T-helper 2 cell treated with Interferon-gamma antibody and Interleukin-4, amounts not matched to agents 100 ng/mL and 5 ng/mL, for 36 hours (primary cell): Measurements from ENCODE around the gene RBM14. TPM values are rescaled to one million over a fixed set of nuclear protein-coding genes. Genes with fewer than 3 reads are reported as not detected.
"Not testable (repeated sequence)": the region's sequence is repeated elsewhere in the genome, so short reads cannot be mapped to it uniquely, and the experiment has no call there.

ENCODE experiments used
- intact Hi-C: fragments of 100-400 bp; cut with micrococcal nuclease; formaldehyde crosslinking; loops from one replicate; pipeline ENCODE4 v1.15.1; 2023
- total RNA-seq: library from RNA; stranded (reverse); gene quantifications from 2 replicates; pipeline ENCODE4 v1.2.3, GENCODE V29; 2022

The RBM14 gene, protein sequence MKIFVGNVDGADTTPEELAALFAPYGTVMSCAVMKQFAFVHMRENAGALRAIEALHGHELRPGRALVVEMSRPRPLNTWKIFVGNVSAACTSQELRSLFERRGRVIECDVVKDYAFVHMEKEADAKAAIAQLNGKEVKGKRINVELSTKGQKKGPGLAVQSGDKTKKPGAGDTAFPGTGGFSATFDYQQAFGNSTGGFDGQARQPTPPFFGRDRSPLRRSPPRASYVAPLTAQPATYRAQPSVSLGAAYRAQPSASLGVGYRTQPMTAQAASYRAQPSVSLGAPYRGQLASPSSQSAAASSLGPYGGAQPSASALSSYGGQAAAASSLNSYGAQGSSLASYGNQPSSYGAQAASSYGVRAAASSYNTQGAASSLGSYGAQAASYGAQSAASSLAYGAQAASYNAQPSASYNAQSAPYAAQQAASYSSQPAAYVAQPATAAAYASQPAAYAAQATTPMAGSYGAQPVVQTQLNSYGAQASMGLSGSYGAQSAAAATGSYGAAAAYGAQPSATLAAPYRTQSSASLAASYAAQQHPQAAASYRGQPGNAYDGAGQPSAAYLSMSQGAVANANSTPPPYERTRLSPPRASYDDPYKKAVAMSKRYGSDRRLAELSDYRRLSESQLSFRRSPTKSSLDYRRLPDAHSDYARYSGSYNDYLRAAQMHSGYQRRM
- total RNA-seq = 177 and 178 TPM in 2 replicates

DNA sequence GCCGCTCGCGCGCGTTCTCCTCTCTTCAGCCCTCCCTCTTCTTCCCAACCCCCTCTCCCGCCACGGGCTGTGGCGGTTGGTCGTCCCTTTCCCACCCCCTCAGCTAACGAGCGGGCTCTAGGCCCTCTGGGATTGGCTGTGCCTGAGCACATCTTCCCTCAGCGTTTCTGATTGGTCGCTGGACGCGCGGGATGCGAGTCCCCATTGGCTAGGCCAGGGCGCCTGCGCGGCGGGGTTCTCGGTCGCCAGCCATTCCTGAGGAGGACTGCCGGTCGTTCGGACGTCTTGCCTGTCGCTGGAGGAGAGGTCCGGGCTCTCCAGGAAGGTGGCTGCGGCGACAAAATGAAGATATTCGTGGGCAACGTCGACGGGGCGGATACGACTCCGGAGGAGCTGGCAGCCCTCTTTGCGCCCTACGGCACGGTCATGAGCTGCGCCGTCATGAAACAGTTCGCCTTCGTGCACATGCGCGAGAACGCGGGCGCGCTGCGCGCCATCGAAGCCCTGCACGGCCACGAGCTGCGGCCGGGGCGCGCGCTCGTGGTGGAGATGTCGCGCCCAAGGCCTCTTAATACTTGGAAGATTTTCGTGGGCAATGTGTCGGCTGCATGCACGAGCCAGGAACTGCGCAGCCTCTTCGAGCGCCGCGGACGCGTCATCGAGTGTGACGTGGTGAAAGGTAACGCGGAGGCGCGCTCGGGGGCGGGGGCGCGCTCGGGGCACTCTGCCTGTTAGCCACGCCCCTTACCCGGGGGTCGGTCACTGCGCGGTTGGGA lies at the start of gene RBM14:
Gene RBM14 (plus strand): TSS at position 252 of the 776 bp plus-strand sequence. CDS start 91 bp downstream, at position 343.
- intact Hi-C loops = loop anchor here (1.0 to 10.0 kb wide), 9 partner anchors 22 to 502 kb away; partner anchors contain the start of genes B4GAT1, BRMS1, CCDC87 and CCS

DNA sequence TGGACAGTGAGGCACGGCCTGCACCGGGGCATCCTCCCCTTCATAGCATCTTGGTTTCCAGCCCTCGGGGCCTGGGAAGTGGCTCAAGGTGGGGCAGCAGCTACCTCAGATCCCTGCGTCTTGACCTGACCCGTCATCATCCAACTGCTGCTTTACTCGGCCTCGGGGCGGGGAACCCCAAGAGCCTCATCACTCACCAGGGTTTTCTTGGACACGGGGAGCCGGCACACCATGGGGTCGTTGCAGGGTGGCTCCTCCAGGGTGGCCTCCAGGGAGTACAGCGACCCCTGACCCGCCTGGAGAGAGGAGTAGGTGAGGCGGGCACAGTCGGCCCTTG lies 48.7 kb upstream of the RBM14 start:
- intact Hi-C loops = no loop called here

DNA sequence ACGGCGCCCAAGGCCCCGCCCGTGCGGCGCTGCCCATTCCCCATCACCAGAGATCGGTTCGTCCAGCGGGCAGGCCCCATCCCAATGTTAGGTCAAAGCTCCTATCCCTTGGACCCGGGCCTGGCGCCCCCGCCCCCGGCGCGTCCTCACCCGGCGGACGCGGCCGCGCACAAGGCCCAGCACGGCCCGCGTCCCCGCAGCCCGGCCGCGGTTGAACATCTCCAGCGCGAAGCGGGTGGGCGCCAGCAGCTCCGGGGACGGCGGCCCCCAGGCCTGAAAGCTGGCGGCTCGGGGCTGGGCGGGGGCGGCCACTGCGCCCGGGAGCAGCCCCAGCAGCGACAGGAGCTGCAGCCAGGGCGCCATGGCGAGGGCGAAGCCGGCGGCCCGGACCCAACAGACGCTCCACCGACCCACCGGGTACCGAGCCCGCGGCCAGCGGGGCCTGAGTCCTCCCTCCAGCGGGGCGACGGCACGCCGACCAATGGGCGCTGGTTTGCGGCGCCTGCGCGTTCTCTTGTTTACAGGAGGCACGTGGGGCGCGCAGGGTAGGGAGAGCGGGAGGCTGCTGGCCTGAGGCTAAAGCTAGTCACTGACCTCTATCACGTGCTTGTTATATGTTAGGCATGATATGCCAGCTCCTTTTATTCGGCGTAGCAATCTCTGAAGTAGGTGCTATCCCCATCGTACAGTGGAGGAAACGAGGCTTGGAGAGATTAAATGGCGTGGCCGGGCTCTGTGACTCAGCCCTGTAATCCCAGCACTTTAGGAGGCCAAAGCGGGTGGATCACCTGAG lies 48.1 kb upstream of the RBM14 start, which contains the start of gene CTSF:
Gene CTSF (minus strand): TSS at position 483 of the 793 bp plus-strand sequence. CDS start 120 bp downstream, at position 363.
- intact Hi-C loops = no loop called here

DNA sequence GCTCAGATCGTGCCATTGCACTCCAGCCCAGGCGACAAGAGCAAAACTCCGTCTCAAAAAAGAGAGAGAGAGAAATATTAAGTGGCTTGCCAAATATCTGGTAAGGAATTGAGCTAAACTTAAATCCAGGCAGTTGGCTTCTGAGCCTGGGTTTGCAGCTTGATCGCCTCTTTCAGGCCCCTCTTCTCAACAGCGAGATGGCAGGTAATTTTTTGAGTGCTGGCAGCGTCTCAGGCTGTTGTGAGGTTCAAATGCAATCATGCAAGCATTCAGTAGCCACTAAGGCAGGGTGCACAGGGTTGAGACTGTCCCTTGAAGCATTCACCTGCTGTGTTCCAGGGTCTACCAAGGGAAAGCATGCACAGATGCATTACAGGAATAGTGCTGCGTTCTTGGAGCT lies 47.4 kb upstream of the RBM14 start:
- intact Hi-C loops = no loop called here

DNA sequence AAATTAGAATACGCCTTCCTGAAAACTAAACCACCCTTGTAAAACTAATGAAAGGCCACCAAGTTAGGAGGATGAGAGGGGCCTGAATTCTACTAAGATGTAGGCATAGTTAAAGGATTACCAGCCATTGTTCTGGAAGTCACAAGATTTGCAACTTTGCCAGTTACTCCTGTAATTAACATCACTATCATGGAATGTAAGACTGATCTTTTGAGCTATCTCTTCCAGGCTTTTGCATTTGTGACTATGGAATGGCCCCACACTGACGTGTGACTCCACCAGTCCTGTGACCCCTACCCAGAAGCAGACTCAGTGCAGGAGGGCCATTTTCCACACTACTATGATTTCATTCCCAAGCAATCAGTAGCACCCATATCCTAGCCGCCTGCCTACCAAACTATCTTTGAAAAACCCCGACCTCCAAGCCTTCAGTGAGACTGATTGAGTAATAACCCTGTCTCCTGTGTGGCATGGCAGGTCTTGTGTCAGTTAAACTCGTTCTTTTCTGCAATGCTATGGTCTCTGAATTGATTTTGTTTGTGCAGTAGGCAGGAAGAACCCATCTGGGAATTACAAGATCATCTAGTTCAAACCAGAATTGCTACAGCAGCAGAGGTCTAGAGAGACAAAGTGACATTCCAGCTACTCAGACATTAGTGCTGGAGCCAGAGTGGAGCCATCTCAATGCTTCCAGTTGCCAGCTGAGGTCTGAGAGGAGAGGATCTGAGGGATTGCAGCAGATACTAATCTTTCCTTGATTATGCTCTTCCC lies 46.2 kb upstream of the RBM14 start:
- intact Hi-C loops = no loop called here

DNA sequence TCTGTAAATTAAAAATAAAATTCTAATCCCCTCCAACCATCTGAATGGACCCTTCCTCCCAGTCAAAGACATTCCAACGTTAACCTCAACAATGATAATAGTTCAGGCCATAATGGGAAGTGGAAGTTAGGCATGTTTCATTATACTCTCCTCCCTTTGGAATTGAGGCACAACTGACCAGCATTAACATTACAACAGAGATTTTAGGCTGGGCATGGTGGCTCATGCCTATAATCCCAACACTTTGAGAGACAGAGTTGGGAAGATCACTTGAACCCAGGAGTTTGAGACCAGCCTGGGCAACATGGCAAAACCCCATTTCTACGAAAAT lies 45.6 kb upstream of the RBM14 start:
- intact Hi-C loops = no loop called here

DNA sequence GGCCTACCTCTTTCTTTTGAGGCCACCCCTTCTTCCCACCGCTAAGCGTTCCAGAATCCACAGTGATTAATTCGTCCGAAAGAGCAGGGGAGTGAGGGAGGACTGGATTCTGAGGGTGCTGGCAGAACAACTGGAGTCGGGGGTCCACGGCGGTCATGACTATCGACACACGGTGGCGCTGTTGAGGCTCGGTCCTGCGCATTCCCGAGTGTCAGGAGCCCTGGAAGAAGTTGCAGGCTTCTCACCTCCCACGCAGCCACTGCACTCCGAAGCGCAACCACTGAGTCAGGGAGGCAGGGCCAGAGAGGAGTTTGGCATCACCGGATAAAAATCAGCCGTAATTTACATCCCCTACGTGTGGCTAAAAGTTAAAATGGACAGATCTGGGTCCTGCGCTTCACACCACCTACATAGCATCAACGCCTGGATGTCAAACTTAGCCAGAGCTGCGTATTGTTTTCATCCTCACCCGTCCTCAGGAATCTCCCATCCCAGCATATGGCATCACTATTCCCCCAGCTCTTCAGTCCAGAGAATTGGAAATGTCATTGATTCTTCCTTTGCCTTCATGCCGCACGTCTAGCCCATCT lies 37.3 kb upstream of the RBM14 start:
- intact Hi-C loops = loop anchor here (1.0 to 5.0 kb wide), 2 partner anchors 14 to 38 kb away; partner anchors contain the start of genes CCDC87, CCS and RBM14

DNA sequence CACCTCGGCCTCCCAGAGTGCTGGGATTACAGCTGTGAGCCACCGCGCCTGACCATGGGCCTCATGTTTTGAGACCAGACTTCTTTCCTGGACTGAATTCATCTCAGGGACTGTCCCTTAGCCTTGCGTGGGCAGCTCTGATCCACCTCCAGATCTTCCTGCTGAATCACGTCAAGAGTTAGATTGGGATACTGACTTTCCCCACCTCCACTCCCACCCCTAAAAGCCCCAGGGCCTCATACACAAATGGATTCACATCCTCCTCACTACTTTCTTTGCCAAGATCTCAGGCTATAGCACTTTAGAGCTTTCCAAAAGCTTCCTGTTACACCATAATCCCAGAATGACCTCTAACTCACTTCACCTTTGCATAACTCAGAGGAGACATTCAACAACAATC lies 35.6 kb upstream of the RBM14 start:
- intact Hi-C loops = no loop called here

DNA sequence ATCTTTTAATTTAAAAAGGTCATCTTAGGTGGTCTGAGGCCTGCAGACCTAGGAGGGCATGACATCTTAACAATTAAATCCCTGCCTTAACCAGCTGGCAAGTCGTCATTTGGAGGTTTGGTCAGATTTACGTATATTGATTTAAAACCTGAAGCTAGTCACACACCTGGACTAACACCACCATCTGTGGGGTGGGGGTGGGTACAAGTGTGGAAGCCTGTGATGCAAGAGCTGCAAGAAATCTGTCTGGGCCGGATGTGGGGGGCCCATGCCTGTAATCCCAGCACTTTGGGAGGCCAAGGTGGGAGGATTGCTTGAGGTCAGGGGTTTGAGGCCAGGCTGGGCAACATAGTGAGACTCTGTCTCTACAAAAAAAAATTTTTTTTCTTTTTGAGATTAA lies 35.2 kb upstream of the RBM14 start:
- intact Hi-C loops = no loop called here

DNA sequence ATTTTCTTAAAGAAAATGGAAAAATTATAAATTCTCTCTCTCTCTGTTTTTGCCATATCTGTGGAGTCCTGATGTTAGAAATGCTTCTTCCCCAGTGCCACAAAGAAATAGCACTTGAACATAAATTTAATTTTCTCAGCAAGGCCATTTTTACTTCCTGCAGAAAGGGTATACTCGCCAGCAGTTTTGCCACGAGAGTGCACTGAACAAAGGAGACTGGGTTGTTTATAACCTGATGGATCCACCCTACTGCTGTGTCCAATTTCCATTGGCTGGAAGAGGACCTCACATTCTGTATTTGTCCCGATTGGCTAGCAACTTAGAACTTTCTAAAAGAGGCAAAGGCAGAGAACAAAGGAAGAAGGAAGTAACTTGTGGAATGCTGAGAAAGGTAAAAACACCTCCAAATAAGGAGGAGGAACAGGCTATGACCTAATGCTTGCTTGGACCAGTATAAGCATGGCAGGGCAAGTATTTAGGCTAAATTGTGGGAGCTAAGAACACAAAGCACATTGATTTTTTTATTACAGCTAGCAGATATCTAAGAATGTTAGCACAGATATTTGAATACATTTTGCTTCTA lies 33.8 kb upstream of the RBM14 start:
- intact Hi-C loops = not testable (repeated sequence)

DNA sequence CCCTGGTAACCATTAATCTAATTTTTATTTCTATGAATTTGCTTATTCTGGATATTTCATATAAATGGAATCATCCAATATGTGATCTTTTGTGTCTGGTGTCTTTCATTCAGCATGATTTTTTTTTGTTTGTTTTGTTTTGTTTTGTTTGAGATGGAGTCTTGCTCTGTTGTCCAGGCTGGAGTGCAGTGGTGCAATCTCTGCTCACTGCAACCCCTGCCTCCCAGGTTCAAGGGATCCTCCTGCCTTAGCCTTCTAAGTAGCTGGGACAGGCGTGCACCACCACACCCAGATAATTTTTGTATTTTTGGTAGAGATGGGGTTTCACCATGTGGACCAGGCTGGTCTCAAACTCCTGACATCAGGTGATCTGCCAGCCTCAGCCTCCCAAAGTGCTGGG lies 31.0 kb upstream of the RBM14 start:
- intact Hi-C loops = not testable (repeated sequence)

DNA sequence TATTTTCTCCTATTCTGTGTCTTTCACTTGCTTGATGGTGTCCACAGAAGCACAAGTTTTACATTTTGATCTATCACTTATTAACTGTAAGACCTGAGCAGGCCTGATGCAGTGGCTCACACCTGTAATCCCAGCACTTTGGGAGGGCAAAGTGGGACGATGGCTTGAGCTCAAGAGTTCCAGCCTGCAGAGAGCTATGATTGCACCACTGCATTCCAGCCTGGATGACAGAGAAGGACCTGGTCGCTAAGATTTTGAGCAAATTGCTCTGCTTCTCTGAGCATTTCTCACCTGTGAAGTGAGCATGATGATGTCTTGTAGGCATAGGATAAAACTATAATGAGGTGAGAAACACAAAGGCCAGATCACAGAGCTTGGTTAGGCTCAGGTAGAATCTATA lies 30.3 kb upstream of the RBM14 start:
- intact Hi-C loops = no loop called here

DNA sequence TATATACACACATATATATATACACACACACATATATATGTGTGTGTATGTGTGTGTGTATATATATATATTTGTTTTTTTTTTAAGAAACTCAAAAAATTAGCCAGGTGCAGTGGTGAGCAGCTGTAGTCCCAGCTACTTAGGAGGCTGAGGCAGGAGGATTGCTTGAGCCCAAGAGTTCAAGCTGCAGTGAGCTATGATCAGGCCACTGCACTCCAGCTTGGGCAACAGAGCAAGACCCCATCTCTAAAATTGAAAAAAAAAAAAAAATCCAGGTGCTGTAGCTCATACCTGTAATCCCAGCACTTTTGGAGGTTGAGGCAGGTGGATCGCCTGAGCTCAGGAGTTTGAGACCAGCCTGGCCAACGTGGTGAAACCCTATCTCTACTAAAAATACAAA lies 27.1 kb upstream of the RBM14 start:
- intact Hi-C loops = not testable (repeated sequence)

DNA sequence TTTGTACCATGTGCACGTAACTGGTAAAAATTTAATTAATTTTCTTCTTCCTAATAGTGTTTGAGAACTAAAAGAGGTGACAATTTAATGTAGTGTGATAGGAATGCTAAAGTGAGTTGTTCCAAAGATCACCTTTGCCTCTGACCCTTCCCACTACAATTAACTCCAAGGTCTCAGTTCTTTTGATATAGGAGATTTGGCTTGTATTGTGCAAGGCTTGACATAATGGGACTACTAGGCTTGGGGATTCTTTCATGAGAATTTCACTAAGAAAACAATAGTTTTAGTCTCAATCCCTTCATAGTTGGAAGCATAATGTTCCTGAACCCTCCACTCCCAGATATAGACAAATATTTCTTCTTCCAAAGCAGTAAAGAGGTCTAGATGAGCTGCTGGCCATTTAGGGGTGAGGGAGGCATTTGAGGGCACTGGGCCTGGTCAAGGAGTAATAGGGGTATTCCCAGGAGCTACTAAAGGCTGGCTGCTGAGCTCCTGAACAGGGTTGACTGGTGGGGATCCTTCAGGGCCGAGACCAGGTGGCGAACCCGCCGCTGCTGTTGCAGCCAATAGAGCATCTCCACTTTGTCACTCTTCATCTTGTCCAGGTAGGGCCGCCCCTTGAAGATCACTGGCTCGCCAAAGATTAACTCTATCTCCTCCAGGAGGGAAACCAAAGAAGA lies 26.3 kb upstream of the RBM14 start:
- intact Hi-C loops = loop anchor here (10.0 kb wide), 1 partner anchor 365 kb away; the partner anchor contains the start of gene PC

DNA sequence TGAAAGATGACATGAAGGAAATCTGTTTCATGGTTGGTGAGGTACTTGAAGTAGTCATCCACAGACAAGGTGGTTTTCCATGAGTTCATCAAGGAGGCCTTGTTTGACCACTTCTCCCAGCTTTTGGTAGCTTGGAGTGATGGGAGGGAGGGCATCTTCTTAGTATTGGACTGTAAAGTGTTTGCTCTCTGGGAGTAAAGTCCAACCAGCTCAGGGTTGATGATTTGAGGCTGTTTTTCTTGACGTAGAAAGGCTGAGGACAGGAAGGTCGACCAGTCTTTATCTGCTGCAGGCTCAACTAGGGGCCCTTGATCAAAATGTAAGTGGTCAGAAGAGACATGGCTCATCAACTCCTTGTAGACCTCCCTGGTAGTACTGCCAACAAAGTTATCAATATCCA lies 25.3 kb upstream of the RBM14 start:
- intact Hi-C loops = loop anchor here (10.0 kb wide), 1 partner anchor 364 kb away; the partner anchor contains the start of gene PC

DNA sequence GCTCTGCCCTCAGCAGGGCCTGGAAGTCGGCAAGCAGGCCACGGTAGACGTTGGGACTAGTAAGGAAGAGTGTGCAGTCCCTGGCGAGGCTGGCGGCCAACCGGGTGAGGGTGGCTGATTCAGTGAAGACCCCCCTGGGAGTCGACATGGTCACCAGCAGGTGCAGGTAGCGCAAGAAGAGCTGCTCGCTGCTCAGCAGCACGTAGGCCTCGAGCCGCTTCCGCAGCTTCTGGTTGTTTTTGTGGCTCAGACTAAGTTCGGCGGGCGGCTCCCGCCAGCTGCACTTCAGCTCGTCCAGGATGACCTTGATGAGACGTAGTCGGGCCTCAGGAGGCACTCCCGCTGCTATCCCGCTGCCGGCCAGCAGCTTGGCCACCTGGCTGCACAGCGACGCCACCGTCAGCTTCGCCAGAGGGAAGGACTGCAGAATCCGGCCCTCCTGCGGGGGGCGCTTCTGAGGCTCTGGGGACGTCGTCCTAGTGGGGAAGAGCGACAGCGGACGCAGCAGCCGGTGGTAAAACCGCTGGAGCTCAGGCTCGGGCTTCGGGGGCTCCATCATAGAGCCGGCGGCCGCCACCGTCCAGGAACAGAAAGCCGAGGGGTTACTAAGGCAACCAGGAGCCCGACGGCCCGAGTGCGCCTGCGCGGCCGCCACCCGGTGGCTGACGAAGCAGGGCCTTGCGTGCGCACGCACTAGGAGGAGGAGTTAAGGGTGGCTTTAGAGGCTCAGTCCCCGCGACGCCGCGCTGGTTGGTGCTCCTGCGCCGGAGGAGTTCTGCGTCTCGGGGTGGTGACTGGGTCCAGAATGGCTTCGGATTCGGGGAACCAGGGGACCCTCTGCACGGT lies 23.8 kb upstream of the RBM14 start, which contains the start of the genes CCDC87 and CCS:
Gene CCDC87 (minus strand): TSS at position 607 of the 846 bp plus-strand sequence. CDS start 48 bp downstream, at position 559.
Gene CCS (plus strand): TSS at position 729 of the 846 bp plus-strand sequence. CDS start 77 bp downstream, at position 806.
- intact Hi-C loops = loop anchor here (1.0 to 10.0 kb wide), 6 partner anchors 13 to 362 kb away; partner anchors contain the start of genes ACTN3, PC, RBM14 and RBM4

DNA sequence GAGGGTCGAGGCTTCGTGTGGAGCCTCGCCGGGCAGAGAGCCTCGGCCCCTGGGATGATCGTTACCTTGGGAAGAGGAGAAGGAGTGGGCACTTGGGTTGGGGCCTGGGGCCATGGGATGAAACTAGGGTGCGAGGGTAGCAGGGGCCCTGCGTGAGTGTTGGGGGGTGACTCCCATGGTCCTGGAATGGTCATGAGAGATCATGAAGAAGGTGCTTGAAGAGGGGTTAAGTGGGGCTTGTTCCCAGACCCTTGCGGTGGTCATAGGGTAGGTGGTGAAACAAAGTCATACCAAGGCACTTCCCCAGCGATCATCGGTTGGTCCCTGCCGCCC lies 23.2 kb upstream of the RBM14 start:
- intact Hi-C loops = loop anchor here (1.0 to 10.0 kb wide), 6 partner anchors 14 to 362 kb away; partner anchors contain the start of genes ACTN3, PC, RBM14 and RBM4
